Neuronal stem cell (in vitro differentiated cells): ENCODE measurements around the gene GNG4.

ENCODE experiments used
- DNase-seq: peaks from one replicate; pipeline ENCODE4 v3.0.0-alpha.2; 2013; ENCODE audit warnings: low spot score
- H2AFZ ChIP-seq: one replicate; pipeline ENCODE4 v1.6.1; 2013; ENCODE audit warnings: mild to moderate bottlenecking, low read length, inconsistent platforms
- H2AK5ac ChIP-seq: 2 replicates; pipeline ENCODE4 v1.6.1; 2013; ENCODE audit warnings: low read depth, mild to moderate bottlenecking, inconsistent platforms, low read length, moderate library complexity, mixed read lengths
- H2BK120ac ChIP-seq: 2 replicates; pipeline ENCODE4 v1.6.1; 2013; ENCODE audit warnings: low read depth, mild to moderate bottlenecking, inconsistent platforms, low read length, moderate library complexity, mixed read lengths
- H2BK12ac ChIP-seq: one replicate; pipeline ENCODE4 v1.6.1; 2013; ENCODE audit warnings: low read length, inconsistent platforms
- H2BK15ac ChIP-seq: 2 replicates; pipeline ENCODE4 v1.6.1; 2013; ENCODE audit warnings: mild to moderate bottlenecking, low read length, inconsistent platforms, mixed read lengths
- H2BK5ac ChIP-seq: one replicate; pipeline ENCODE4 v1.6.1; 2013; ENCODE audit warnings: inconsistent platforms, mild to moderate bottlenecking, low read length, moderate library complexity
- H3K14ac ChIP-seq: one replicate; pipeline ENCODE4 v1.6.1; 2013; ENCODE audit warnings: low read length, inconsistent platforms
- H3K18ac ChIP-seq: 2 replicates; pipeline ENCODE4 v1.6.1; 2013; ENCODE audit warnings: low read length, inconsistent platforms
- H3K23ac ChIP-seq: 2 replicates; pipeline ENCODE4 v1.6.1; 2013; ENCODE audit warnings: low read depth, mild to moderate bottlenecking, mixed read lengths, low read length, inconsistent platforms; ENCODE audit not compliant: poor library complexity
- H3K27ac ChIP-seq: replicated peaks from 3 replicates; pipeline ENCODE4 v1.5.1; 2013; ENCODE audit warnings: low read length, inconsistent platforms
- H3K27me3 ChIP-seq, 3 experiments: 2 replicates each; pipeline ENCODE4 v1.6.1; 2013; ENCODE audit warnings: low read length in 3 of 3, mild to moderate bottlenecking in 2 of 3, inconsistent platforms in 1 of 3, low read depth in 1 of 3, mixed read lengths in 1 of 3, moderate library complexity in 1 of 3; ENCODE audit not compliant: control insufficient read depth in 3 of 3, insufficient read depth in 3 of 3
- H3K36me3 ChIP-seq, 2 donors: replicated peaks in 1 of 2; 2 replicates each; pipeline ENCODE4 v1.6.1; 2013; ENCODE audit warnings: low read length in 2 of 2; ENCODE audit not compliant: control insufficient read depth in 2 of 2, insufficient read depth in 2 of 2
- H3K4ac ChIP-seq: 2 replicates; pipeline ENCODE4 v1.6.1; 2013; ENCODE audit warnings: inconsistent platforms, mild to moderate bottlenecking, low read length, moderate library complexity
- H3K4me1 ChIP-seq, 2 donors: 1 replicate in 1 of 2; 2 replicates in 1 of 2; pipeline ENCODE4 v1.6.1; 2013; ENCODE audit warnings: low read length in 2 of 2, low read depth in 1 of 2; ENCODE audit not compliant: control insufficient read depth in 2 of 2, insufficient read depth in 1 of 2
- H3K4me2 ChIP-seq: one replicate; pipeline ENCODE4 v1.6.1; 2013; ENCODE audit warnings: mild to moderate bottlenecking, low read length, inconsistent platforms; ENCODE audit not compliant: insufficient read depth, poor library complexity, severe bottlenecking
- H3K4me3 ChIP-seq, 2 donors: 2 replicates each; pipeline ENCODE4 v1.5.1; 2013; ENCODE audit warnings: low read length in 2 of 2, mild to moderate bottlenecking in 2 of 2, inconsistent platforms in 1 of 2, moderate library complexity in 1 of 2
- H3K79me1 ChIP-seq: one replicate; pipeline ENCODE4 v1.6.1; 2013; ENCODE audit warnings: low read depth, mild to moderate bottlenecking, inconsistent platforms, low read length, moderate library complexity
- H3K9ac ChIP-seq: one replicate; pipeline ENCODE4 v1.6.1; 2013; ENCODE audit warnings: mild to moderate bottlenecking, low read depth, low read length, inconsistent platforms; ENCODE audit not compliant: poor library complexity
- H3K9me3 ChIP-seq, 2 donors: replicated peaks in 1 of 2; 2 replicates each; pipeline versions ENCODE3 to v1.6.1; 2013; ENCODE audit warnings: low read length in 2 of 2, mild to moderate bottlenecking in 2 of 2, inconsistent platforms in 1 of 2, low read depth in 1 of 2, mixed read lengths in 1 of 2, moderate library complexity in 1 of 2; ENCODE audit not compliant: control insufficient read depth in 2 of 2, insufficient read depth in 1 of 2
- H4K8ac ChIP-seq: one replicate; pipeline ENCODE4 v1.6.1; 2013; ENCODE audit warnings: low read depth, mild to moderate bottlenecking, inconsistent platforms, low read length, moderate library complexity
- H4K91ac ChIP-seq: one replicate; pipeline ENCODE4 v1.6.1; 2013; ENCODE audit warnings: low read length, low read depth, mild to moderate bottlenecking, inconsistent platforms; ENCODE audit not compliant: poor library complexity
- WGBS, 2 donors: extraction: QIAGEN DNeasy Blood & Tissue Kit; methylation state at CpG; one replicate each; pipeline ENCODE4 v1.1.7; 2013; ENCODE audit warnings: missing lambda C conversion rate in 2 of 2, mixed read lengths in 1 of 2; ENCODE audit not compliant: insufficient read length in 2 of 2, insufficient replicate concordance in 1 of 2; ENCODE audit errors: extremely low coverage in 2 of 2; 5-methylcytosine and 5-hydroxymethylcytosine counted together

GNG4 gene

DNA sequence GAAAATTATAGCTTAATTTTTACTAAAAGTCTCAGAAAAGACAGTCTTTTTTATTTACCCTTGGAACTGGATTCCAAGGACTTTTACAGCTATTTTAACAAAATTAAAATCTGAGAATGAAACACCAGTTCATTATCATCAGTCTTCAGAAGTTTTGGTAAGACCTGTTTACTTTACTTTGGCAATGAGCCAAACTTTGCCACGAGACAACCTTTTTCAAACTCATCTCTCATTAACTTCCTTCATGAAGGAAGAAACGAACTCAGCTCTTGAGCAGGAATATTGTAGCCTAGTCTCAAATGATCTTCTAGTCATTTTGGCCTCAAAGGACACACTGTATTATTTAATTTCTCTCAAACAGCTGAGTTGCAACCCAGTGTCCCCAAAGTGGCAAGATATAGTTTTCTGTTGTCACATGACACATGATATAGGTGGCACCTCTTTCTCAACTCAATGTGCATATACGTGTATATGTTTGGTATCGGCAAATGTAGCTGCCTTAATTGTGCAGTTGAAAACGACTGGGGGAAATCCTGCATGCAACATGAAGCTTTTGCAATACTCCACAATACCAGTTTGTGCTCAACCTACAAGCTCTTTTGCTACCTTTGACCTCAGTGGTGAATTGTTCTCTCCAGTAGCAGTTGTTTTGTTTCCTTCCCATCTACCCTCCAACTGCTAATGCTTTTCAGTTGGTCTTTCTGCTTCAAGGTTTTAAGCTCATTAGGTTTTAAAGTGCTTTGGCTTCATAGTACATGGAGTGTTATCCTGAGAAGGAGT, 8.4 kb upstream of the GNG4 start:
- Histone ChIP-seq H2BK12ac (no peak overlapping the region), H2AFZ (no peak overlapping the region), H3K4me3 (no peak overlapping the region), H3K4me2 (no peak overlapping the region), H3K27ac (no peak overlapping the region), H3K18ac (no peak overlapping the region), H3K23ac (no peak overlapping the region), H2BK5ac (no peak overlapping the region), H3K79me1 (no peaks in the 10 kb centered on the region), H3K27me3 (no peaks in the 10 kb centered on the region), H2BK15ac (no peak overlapping the region), H3K9me3 (peaks cover 0 to 4% of the 10 kb centered on the region in 2 donors), H3K4ac (no peak overlapping the region), H3K36me3 (no peaks in the 10 kb centered on the region), H3K9ac (no peak overlapping the region), H4K91ac (no peak overlapping the region), H3K14ac (no peak overlapping the region), H3K4me1 (peaks cover 0 to 3% of the 10 kb centered on the region in 2 donors), H2AK5ac (no peak overlapping the region), H4K8ac (no peak overlapping the region), H2BK120ac (no peak overlapping the region)
- no CpG with 5 or more reads among the region's 5 CpGs for WGBS, 2 donors
- no peak for DNase-seq

DNA sequence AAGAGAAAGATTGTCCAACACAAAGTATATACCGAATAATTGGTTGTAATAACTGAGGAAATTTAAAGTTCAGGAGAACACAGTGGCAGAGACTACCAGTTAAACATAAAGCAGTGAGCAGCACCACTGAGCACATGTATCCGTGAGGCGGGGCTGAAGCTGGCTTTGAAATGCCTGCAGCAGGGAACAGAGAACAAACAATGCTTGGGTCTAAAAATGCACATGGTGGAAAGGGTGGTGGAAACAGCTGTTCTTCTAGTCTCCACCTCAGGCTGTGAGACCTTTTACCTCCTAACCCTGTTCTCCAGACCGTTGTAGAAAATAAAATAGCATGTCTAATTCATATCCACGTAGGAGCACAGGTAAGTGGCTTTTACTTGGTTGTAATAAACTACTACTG, 7.7 kb upstream of the GNG4 start:
- H3K4me3 ChIP-seq, result no peak overlapping the region
- no CpG with 5 or more reads among the region's 5 CpGs for WGBS, 2 donors
- no peak overlapping the region for H3K4ac ChIP-seq
- peaks cover 0 to 3% of the 10 kb centered on the region in 2 donors for H3K4me1 ChIP-seq
- H3K14ac ChIP-seq, result no peak overlapping the region
- H3K27me3 ChIP-seq, result no peaks in the 10 kb centered on the region
- no peak overlapping the region for H2BK15ac ChIP-seq
- no peak overlapping the region for H4K91ac ChIP-seq
- no peak overlapping the region for H3K18ac ChIP-seq
- H3K79me1 ChIP-seq, result no peaks in the 10 kb centered on the region
- H2AFZ ChIP-seq, result peak overlapping the region; percentile 58
- no peaks in the 10 kb centered on the region for H3K36me3 ChIP-seq
- no peak overlapping the region for H2BK120ac ChIP-seq
- H2AK5ac ChIP-seq, result no peak overlapping the region
- H3K9me3 ChIP-seq, result peaks cover 0 to 4% of the 10 kb centered on the region in 2 donors
- no peak overlapping the region for H4K8ac ChIP-seq
- H2BK12ac ChIP-seq, result no peak overlapping the region
- H3K27ac ChIP-seq, result no peak overlapping the region
- H3K23ac ChIP-seq, result no peak overlapping the region
- no peak for DNase-seq
- no peak overlapping the region for H3K4me2 ChIP-seq
- no peak overlapping the region for H3K9ac ChIP-seq
- H2BK5ac ChIP-seq, result no peak overlapping the region

DNA sequence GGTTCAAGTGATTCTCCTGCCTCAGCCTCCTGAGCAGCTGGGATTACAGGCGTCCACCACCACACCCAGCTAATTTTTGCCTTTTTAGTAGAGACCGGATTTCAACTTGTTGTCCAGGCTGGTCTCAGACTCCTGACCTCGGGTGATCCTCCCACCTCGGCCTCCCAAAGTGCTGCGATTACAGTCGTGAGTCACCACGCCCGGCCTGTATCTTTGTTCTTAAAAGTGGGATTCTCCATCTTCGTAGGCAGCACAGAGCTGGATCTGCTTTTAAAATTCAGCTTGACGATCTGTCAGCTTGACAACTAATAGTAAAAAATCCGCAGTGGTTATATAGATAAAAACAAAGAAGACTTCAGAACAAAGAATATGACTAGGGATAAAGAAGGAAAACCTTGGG, 2.8 kb upstream of the GNG4 start:
- H2AK5ac ChIP-seq, result no peak overlapping the region
- no peak overlapping the region for H3K4me3 ChIP-seq
- no peak overlapping the region for H3K27ac ChIP-seq
- no peak overlapping the region for H3K23ac ChIP-seq
- H2BK120ac ChIP-seq, result no peak overlapping the region
- no peak overlapping the region for H2BK15ac ChIP-seq
- no peak for DNase-seq
- no CpG with 5 or more reads among the region's 11 CpGs for WGBS, 2 donors
- no peak overlapping the region for H4K8ac ChIP-seq
- no peaks in the 10 kb centered on the region for H3K36me3 ChIP-seq
- H2AFZ ChIP-seq, result no peak overlapping the region
- H2BK5ac ChIP-seq, result no peak overlapping the region
- H3K9ac ChIP-seq, result no peak overlapping the region
- H3K4me2 ChIP-seq, result no peak overlapping the region
- H3K14ac ChIP-seq, result no peak overlapping the region
- no peak overlapping the region for H3K18ac ChIP-seq
- peaks cover 5% of the 10 kb centered on the region in 2 donors for H3K4me1 ChIP-seq
- no peak overlapping the region for H3K4ac ChIP-seq
- H4K91ac ChIP-seq, result no peak overlapping the region
- no peak overlapping the region for H2BK12ac ChIP-seq
- peaks cover 0 to 8% of the 10 kb centered on the region in 2 donors for H3K9me3 ChIP-seq
- H3K79me1 ChIP-seq, result no peaks in the 10 kb centered on the region
- peaks cover 0 to 16% (median 16%) of the 10 kb centered on the region in 3 experiments for H3K27me3 ChIP-seq

DNA sequence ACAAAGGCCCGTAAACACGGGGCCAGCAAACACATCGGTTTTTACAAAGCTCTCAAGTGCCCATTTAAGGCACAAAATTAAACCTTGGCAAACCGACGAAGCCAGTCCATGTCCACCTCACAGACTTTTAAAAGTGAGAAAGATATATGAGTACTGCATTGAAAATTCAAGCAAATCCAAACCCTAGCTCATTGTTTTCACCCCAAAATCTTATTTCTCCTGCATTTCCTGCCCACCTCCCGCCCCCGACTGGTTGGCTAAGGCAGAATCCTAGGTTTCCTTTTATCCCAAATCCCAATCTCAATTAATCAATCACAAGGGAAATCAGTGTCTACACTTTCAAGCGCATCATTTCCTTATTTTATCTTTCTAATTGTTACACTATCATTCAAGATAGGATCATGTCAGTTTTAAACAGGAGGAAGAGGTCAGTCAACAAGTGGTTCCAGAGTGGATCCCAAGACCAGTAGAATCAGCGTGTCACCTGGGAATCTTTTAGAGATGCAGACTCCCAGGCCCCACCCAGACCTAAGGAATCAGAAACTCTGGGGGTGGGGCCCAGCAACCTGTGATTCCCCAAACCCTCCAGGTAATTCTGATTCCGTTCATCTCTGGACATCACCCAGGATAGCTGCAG, 1.7 kb upstream of the GNG4 start:
- Histone ChIP-seq H3K4me3 (peak overlapping the region in 1 of 2 donors; percentile 78), H2BK12ac (no peak overlapping the region), H3K9me3 (peaks cover 0 to 8% of the 10 kb centered on the region in 2 donors), H2BK15ac (no peak overlapping the region), H3K23ac (no peak overlapping the region), H2AK5ac (no peak overlapping the region), H2BK5ac (no peak overlapping the region), H3K36me3 (no peaks in the 10 kb centered on the region), H3K4ac (no peak overlapping the region), H3K14ac (no peak overlapping the region), H3K9ac (no peak overlapping the region), H2BK120ac (no peak overlapping the region), H2AFZ (peak overlapping the region; percentile 99), H3K27ac (no peak overlapping the region), H3K4me1 (peaks cover 5% of the 10 kb centered on the region in 2 donors), H3K27me3 (peaks cover 0 to 16% (median 16%) of the 10 kb centered on the region in 3 experiments), H4K8ac (no peak overlapping the region), H4K91ac (no peak overlapping the region), H3K79me1 (no peaks in the 10 kb centered on the region), H3K18ac (no peak overlapping the region), H3K4me2 (peak overlapping the region; percentile 85)
- no peak for DNase-seq
- no CpG with 5 or more reads among the region's 10 CpGs for WGBS, 2 donors
